HepG2 (cell line): Measurements from ENCODE around the gene CRTC2. TPM values are rescaled to one million over a fixed set of nuclear protein-coding genes. Genes with fewer than 3 reads are reported as not detected.
A peak's percentile ranks its signal among the peaks of the same experiment; 100 is the strongest.

Source experiments
- BHLHE40 ChIP-seq: IDR thresholded peaks from 2 replicates; pipeline ENCODE4 v1.6.1; 2011; ENCODE audit warnings: low read length, improper control_type of control experiment
- HNF4A ChIP-seq: sonication (generic); formaldehyde crosslinking; IDR thresholded peaks from 2 replicates; pipeline ENCODE4 v1.4.0; 2020; ENCODE audit warnings: missing genetic modification reagents
- HOXA7 ChIP-seq: sonication (generic); formaldehyde crosslinking; IDR thresholded peaks from 2 replicates; pipeline ENCODE4 v1.8.1; 2022; ENCODE audit warnings: mild to moderate bottlenecking, missing genetic modification reagents, moderate library complexity
- MED13 ChIP-seq: sonication (generic); formaldehyde crosslinking; IDR thresholded peaks from 2 replicates; pipeline ENCODE4 v1.5.0; 2020; ENCODE audit warnings: missing genetic modification reagents
- MIER3 ChIP-seq: IDR thresholded peaks from 2 replicates; pipeline ENCODE4 v1.6.1; 2016; ENCODE audit warnings: missing compliant biosample characterization, borderline replicate concordance
- MTA1 ChIP-seq: sonication (generic); formaldehyde crosslinking; IDR thresholded peaks from 2 replicates; pipeline ENCODE4 v1.4.0; 2020; ENCODE audit warnings: missing genetic modification reagents, mild to moderate bottlenecking, borderline replicate concordance
- NR2F6 ChIP-seq, 2 experiments: IDR thresholded peaks; 2 replicates each; pipeline ENCODE4 v1.6.1; 2016; ENCODE audit warnings: antibody characterized with exemption in 1 of 2, mild to moderate bottlenecking in 1 of 2
- RARG ChIP-seq: sonication (generic); formaldehyde crosslinking; IDR thresholded peaks from 2 replicates; pipeline ENCODE4 v1.4.0; 2020; ENCODE audit warnings: low read depth, mild to moderate bottlenecking, missing genetic modification reagents
- SMAD1 ChIP-seq: sonication (generic); formaldehyde crosslinking; IDR thresholded peaks from 2 replicates; pipeline ENCODE4 v1.4.0; 2020; ENCODE audit warnings: missing genetic modification reagents, low read depth, mild to moderate bottlenecking, borderline replicate concordance
- SMC3 ChIP-seq: IDR thresholded peaks from 2 replicates; pipeline ENCODE4 v1.6.1; 2011; ENCODE audit warnings: low read length, improper control_type of control experiment
- SNAI1 ChIP-seq: sonication (generic); formaldehyde crosslinking; IDR thresholded peaks from 2 replicates; pipeline ENCODE4 v1.5.0; 2020; ENCODE audit warnings: mild to moderate bottlenecking, missing genetic modification reagents, borderline replicate concordance
- TCF12 ChIP-seq, 2 experiments: fragments of 450-650 bp in 1 of 2; sonication (generic) in 1 of 2; formaldehyde crosslinking in 1 of 2; IDR thresholded peaks; 2 replicates each; pipeline versions ENCODE4 v1.6.1 to v1.8.0; 2017 to 2022; ENCODE audit warnings: antibody characterized with exemption in 1 of 2, mild to moderate bottlenecking in 1 of 2, missing genetic modification reagents in 1 of 2, moderate library complexity in 1 of 2
- TFDP2 ChIP-seq: sonication (generic); formaldehyde crosslinking; IDR thresholded peaks from 2 replicates; pipeline ENCODE4 v1.4.0; 2020; ENCODE audit warnings: missing genetic modification reagents
- XBP1 ChIP-seq: sonication (generic); formaldehyde crosslinking; IDR thresholded peaks from 2 replicates; pipeline ENCODE4 v1.5.0; 2020; ENCODE audit warnings: missing genetic modification reagents
- ZFAT ChIP-seq: sonication (generic); formaldehyde crosslinking; conservative IDR thresholded peaks from 2 replicates; pipeline ENCODE4 v1.8.1; 2023; ENCODE audit warnings: missing genetic modification reagents, inconsistent platforms
- ZNF256 ChIP-seq: sonication (generic); formaldehyde crosslinking; conservative IDR thresholded peaks from 2 replicates; pipeline ENCODE4 v1.4.0; 2020; ENCODE audit warnings: missing genetic modification reagents
- ZNF337 ChIP-seq: sonication (generic); formaldehyde crosslinking; IDR thresholded peaks from 2 replicates; pipeline ENCODE4 v1.5.1; 2020; ENCODE audit warnings: missing genetic modification reagents, low read depth, mild to moderate bottlenecking, borderline replicate concordance
- ZNF503 ChIP-seq: sonication (generic); formaldehyde crosslinking; IDR thresholded peaks from 2 replicates; pipeline ENCODE4 v1.4.0; 2020; ENCODE audit warnings: missing genetic modification reagents
- ZNF703 ChIP-seq: sonication (generic); formaldehyde crosslinking; IDR thresholded peaks from 2 replicates; pipeline ENCODE4 v1.5.1; 2020; ENCODE audit warnings: missing genetic modification reagents, mild to moderate bottlenecking, moderate library complexity, borderline replicate concordance
- polyA plus RNA-seq, 8 experiments: library from polyadenylated mRNA; depleted of rRNA in 3 of 8; stranded (reverse) in 7 of 8; unstranded in 1 of 8; fragments of >200 nt; fragmentation: Illumina TruSeq in 4 of 8; extraction: Trizol in 4 of 8; gene quantifications; 2 replicates each; pipeline versions ENCODE4 v1.2.1 to v1.2.3, GENCODE V29; 2011 to 2016; ENCODE audit warnings: low read depth in 4 of 8, missing spikeins in 1 of 8, mixed read lengths in 1 of 8; ENCODE audit not compliant: insufficient read depth in 1 of 8
- total RNA-seq, 5 experiments: library from RNA; depleted of rRNA; stranded (reverse); fragments of >200 nt; fragmentation: Illumina TruSeq; extraction: Trizol; gene quantifications; 2 replicates each; pipeline ENCODE4 v1.2.3, GENCODE V29; 2016; ENCODE audit warnings: low read depth in 1 of 5
- TF ChIP-seq, protein P1 (sequence below): IDR thresholded peaks from 2 replicates; pipeline ENCODE4 v1.6.1; 2016; ENCODE audit warnings: missing genetic modification reagents, missing compliant biosample characterization
- TF ChIP-seq, protein P2 (sequence below): sonication (generic); formaldehyde crosslinking; IDR thresholded peaks from 2 replicates; pipeline ENCODE4 v1.8.0; 2022; ENCODE audit warnings: mild to moderate bottlenecking, missing genetic modification reagents, borderline replicate concordance
- TF ChIP-seq, protein P3 (sequence below): sonication (generic); formaldehyde crosslinking; IDR thresholded peaks from 2 replicates; pipeline ENCODE4 v1.4.0; 2020; ENCODE audit warnings: missing genetic modification reagents

The CRTC2 gene
- total and polyA plus RNA-seq, 2 of the 13 experiments (the other 11 are each of a cell fraction or from before 2014, with no cell fraction given): 6.1 to 26.7 TPM

- TF ChIP-seq TCF12 (IDR thresholded peaks at IDR 0.05) (no peak), TCF12 (CRISPR knock-in tag; IDR thresholded peaks at IDR 0.05) (no peak), MED13 (no peak), SNAI1 (CRISPR knock-in tag) (no peak), HOXA7 (CRISPR knock-in tag) (no peak), SMAD1 (CRISPR knock-in tag) (no peak), TFDP2 (CRISPR knock-in tag) (no peak), BHLHE40 (no peak), NR2F6 (IDR thresholded peaks at IDR 0.05) (no peak), NR2F6 (CRISPR knock-in tag; IDR thresholded peaks at IDR 0.05) (peak; percentile 49; the same call in 1 of the 2 replicates), MIER3 (CRISPR knock-in tag) (peak; percentile 93), ZNF503 (CRISPR knock-in tag) (0 out of 2 replicates have a peak, but pooled peaks have one; percentile 55), ZNF256 (CRISPR knock-in tag) (peak; percentile 75; the same call in 1 of the 2 replicates), RARG (CRISPR knock-in tag) (no peak), MTA1 (no peak), HNF4A (0 out of 2 replicates have a peak, but pooled peaks have one; percentile 11), ZNF703 (CRISPR knock-in tag) (no peak), ZFAT (CRISPR knock-in tag) (peak; percentile 79; the same call in 1 of the 2 replicates), ZNF337 (CRISPR knock-in tag) (0 out of 2 replicates have a peak, but pooled peaks have one; percentile 42), XBP1 (CRISPR knock-in tag) (no peak), SMC3 (no peak)
- TF ChIP-seq, protein P1, sequence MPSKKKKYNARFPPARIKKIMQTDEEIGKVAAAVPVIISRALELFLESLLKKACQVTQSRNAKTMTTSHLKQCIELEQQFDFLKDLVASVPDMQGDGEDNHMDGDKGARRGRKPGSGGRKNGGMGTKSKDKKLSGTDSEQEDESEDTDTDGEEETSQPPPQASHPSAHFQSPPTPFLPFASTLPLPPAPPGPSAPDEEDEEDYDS (CRISPR knock-in tag): peak; percentile 94
- TF ChIP-seq, protein P2, sequence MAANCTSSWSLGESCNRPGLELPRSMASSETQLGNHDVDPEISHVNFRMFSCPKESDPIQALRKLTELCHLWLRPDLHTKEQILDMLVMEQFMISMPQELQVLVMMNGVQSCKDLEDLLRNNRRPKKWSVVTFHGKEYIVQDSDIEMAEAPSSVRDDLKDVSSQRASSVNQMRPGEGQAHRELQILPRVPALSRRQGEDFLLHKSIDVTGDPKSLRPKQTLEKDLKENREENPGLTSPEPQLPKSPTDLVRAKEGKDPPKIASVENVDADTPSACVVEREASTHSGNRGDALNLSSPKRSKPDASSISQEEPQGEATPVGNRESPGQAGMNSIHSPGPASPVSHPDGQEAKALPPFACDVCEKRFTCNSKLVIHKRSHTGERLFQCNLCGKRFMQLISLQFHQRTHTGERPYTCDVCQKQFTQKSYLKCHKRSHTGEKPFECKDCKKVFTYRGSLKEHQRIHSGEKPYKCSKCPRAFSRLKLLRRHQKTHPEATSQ (CRISPR knock-in tag): peak; percentile 78; the same call in 1 of the 2 replicates
- TF ChIP-seq, protein P3, sequence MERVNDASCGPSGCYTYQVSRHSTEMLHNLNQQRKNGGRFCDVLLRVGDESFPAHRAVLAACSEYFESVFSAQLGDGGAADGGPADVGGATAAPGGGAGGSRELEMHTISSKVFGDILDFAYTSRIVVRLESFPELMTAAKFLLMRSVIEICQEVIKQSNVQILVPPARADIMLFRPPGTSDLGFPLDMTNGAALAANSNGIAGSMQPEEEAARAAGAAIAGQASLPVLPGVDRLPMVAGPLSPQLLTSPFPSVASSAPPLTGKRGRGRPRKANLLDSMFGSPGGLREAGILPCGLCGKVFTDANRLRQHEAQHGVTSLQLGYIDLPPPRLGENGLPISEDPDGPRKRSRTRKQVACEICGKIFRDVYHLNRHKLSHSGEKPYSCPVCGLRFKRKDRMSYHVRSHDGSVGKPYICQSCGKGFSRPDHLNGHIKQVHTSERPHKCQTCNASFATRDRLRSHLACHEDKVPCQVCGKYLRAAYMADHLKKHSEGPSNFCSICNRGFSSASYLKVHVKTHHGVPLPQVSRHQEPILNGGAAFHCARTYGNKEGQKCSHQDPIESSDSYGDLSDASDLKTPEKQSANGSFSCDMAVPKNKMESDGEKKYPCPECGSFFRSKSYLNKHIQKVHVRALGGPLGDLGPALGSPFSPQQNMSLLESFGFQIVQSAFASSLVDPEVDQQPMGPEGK (CRISPR knock-in tag): no peak; the same call in 1 of the 2 replicates
Measured at GRCh38 chr1:153990468-153991150, 32.2 kb upstream of the CRTC2 start, which contains the start of gene RPS27 (continued).
